GM21515 (cell line): ENCODE results near the gene KIAA1210.

ENCODE experiments used
- ATAC-seq: cut with Tn5 transposase; IDR thresholded peaks from one replicate; pipeline ENCODE4 v1.9.1; 2021; ENCODE audit not compliant: unreplicated experiment

The KIAA1210 gene

GRCh38 chrX:119127650-119128049 lies at the start of gene KIAA1210:
TSS of gene KIAA1210 (minus strand) at chrX:119127812. CDS start at chrX:119123642, 4,170 bp downstream.
- ATAC-seq = no peak

GRCh38 chrX:119177278-119177677 lies 49.7 kb upstream of the KIAA1210 start:
- no peak for ATAC-seq

- ATAC-seq = no peak
These were observed 47.3 kb upstream of the KIAA1210 start for GRCh38 chrX:119174900-119175299.

- ATAC-seq = no peak
These were observed 40.5 kb upstream of the KIAA1210 start for GRCh38 chrX:119168104-119168503.

GRCh38 chrX:119158226-119158625 lies 30.6 kb upstream of the KIAA1210 start:
- no peak for ATAC-seq

GRCh38 chrX:119156241-119156640 lies 28.6 kb upstream of the KIAA1210 start:
- no peak for ATAC-seq

GRCh38 chrX:119155416-119156035 lies 27.9 kb upstream of the KIAA1210 start:
- no peak for ATAC-seq

- no peak for ATAC-seq
These were observed 23.4 kb upstream of the KIAA1210 start for GRCh38 chrX:119151051-119151380.

- ATAC-seq = no peak
These were observed 22.8 kb upstream of the KIAA1210 start for GRCh38 chrX:119150163-119151050.

- no peak for ATAC-seq
These were observed 19.9 kb upstream of the KIAA1210 start for GRCh38 chrX:119147486-119147885.

GRCh38 chrX:119145241-119145653 lies 17.6 kb upstream of the KIAA1210 start:
- ATAC-seq = no peak

GRCh38 chrX:119134466-119134865 lies 6.9 kb upstream of the KIAA1210 start:
- no peak for ATAC-seq

- no peak for ATAC-seq
These were observed 5.3 kb upstream of the KIAA1210 start for GRCh38 chrX:119132961-119133360.

- ATAC-seq = no peak
These were observed 4.7 kb upstream of the KIAA1210 start for GRCh38 chrX:119132316-119132715.

GRCh38 chrX:119130911-119131310 lies 3.3 kb upstream of the KIAA1210 start:
- no peak for ATAC-seq

GRCh38 chrX:119121341-119121740 lies 6.3 kb downstream of the KIAA1210 start:
- ATAC-seq = no peak

GRCh38 chrX:119118780-119119395 lies 8.7 kb downstream of the KIAA1210 start:
- no peak for ATAC-seq

- no peak for ATAC-seq
These were observed 20.4 kb downstream of the KIAA1210 start for GRCh38 chrX:119107206-119107605.

- no peak for ATAC-seq
These were observed 21.8 kb downstream of the KIAA1210 start for GRCh38 chrX:119105826-119106225.

- no peak for ATAC-seq
These were observed 26.4 kb downstream of the KIAA1210 start for GRCh38 chrX:119101168-119101567.

- no peak for ATAC-seq
These were observed 31.7 kb downstream of the KIAA1210 start for GRCh38 chrX:119095936-119096335.

GRCh38 chrX:119094819-119095218 lies 32.8 kb downstream of the KIAA1210 start:
- no peak for ATAC-seq
